Measurements from ENCODE around the gene FGF12.

Gene FGF12

GRCh38 chr3:192490720-192491119 is 236.6 kb downstream of the FGF12 start:
- DNase-seq (ENCODE audit: low read depth), result no peak
- TF ChIP-seq, protein P1, sequence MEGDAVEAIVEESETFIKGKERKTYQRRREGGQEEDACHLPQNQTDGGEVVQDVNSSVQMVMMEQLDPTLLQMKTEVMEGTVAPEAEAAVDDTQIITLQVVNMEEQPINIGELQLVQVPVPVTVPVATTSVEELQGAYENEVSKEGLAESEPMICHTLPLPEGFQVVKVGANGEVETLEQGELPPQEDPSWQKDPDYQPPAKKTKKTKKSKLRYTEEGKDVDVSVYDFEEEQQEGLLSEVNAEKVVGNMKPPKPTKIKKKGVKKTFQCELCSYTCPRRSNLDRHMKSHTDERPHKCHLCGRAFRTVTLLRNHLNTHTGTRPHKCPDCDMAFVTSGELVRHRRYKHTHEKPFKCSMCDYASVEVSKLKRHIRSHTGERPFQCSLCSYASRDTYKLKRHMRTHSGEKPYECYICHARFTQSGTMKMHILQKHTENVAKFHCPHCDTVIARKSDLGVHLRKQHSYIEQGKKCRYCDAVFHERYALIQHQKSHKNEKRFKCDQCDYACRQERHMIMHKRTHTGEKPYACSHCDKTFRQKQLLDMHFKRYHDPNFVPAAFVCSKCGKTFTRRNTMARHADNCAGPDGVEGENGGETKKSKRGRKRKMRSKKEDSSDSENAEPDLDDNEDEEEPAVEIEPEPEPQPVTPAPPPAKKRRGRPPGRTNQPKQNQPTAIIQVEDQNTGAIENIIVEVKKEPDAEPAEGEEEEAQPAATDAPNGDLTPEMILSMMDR (IDR thresholded peaks at IDR 0.05; ENCODE audit: insufficient read depth, low read depth, low read length, missing control alignments), result no peak
- H3K4me3 ChIP-seq (ENCODE audit: low read depth, low read length), result no peak overlapping the region

DNA sequence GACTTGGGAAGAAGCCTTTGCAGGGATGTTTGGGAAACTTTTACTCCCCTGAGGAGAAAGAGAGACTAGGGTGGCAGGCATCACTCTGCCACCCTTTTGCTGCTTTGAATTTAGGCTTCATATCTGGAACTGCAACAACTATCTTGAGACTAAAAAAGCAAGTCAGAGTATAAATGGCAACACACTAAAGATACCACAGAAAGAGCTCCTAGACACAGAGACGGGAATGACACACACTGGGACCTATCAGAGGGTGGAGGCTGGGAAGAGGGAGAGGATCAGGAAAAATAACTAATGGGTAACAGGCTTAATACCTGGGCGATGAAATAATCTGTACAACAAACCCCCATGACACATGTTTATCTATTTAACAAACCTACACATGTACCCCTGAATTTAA is 237.8 kb downstream of the FGF12 start:
- TF ChIP-seq, protein P1 (IDR thresholded peaks at IDR 0.05; ENCODE audit: insufficient read depth, low read depth, low read length, missing control alignments), result no peak
- no peak overlapping the region for H3K4me3 ChIP-seq (ENCODE audit: low read depth, low read length)
- no peak for DNase-seq (ENCODE audit: low read depth)

GRCh38 chr3:192487033-192487432 is 240.3 kb downstream of the FGF12 start:
- no peak for DNase-seq (ENCODE audit: low read depth)
- H3K4me3 ChIP-seq (ENCODE audit: low read depth, low read length), result no peak overlapping the region
- TF ChIP-seq, protein P1 (IDR thresholded peaks at IDR 0.05; ENCODE audit: insufficient read depth, low read depth, low read length, missing control alignments), result no peak

GRCh38 chr3:192482809-192483208 is 244.5 kb downstream of the FGF12 start:
- H3K4me3 ChIP-seq (ENCODE audit: low read depth, low read length), result no peak overlapping the region

GRCh38 chr3:192482391-192482790 is 244.9 kb downstream of the FGF12 start:
- no peak for DNase-seq (ENCODE audit: low read depth)
- H3K4me3 ChIP-seq (ENCODE audit: low read depth, low read length), result no peak overlapping the region
- TF ChIP-seq, protein P1 (IDR thresholded peaks at IDR 0.05; ENCODE audit: insufficient read depth, low read depth, low read length, missing control alignments), result no peak

More at GRCh38 chr3:192482809-192483208, 244.5 kb downstream of the FGF12 start:
- TF ChIP-seq, protein P1 (IDR thresholded peaks at IDR 0.05; ENCODE audit: insufficient read depth, low read depth, low read length, missing control alignments), result no peak
- no peak for DNase-seq (ENCODE audit: low read depth)

DNA sequence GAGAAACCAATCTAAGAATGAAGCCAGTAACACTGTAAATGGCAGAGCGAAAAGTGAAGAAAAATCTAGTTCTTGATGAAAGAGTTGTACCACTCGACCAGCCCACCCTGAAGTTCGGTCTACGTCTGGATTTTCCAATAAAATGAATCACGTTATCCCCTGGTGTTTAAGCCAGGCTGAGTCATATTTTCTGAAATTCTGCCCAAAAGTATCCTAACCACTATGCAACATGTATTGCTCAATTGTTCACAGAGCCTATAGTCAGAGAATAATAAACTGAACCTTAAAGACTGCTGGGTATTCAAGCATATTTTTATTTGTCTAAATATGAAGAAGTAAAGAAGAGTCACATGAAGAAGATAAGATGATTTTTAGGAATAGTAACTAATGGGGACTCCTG is 245.7 kb downstream of the FGF12 start:
- no peak overlapping the region for H3K4me3 ChIP-seq (ENCODE audit: low read depth, low read length)
- TF ChIP-seq, protein P1 (IDR thresholded peaks at IDR 0.05; ENCODE audit: insufficient read depth, low read depth, low read length, missing control alignments), result no peak
- DNase-seq (ENCODE audit: low read depth), result no peak

All from GM12865 (cell line).